ENCODE data around the gene C4orf50.

Gene C4orf50

GRCh38 chr4:5945936-5946335 is 72.3 kb downstream of the C4orf50 start:
- CTCF ChIA-PET, result no interaction called here
- no peak for DNase-seq (ENCODE audit: extremely low spot score)
- POLR2A ChIA-PET, result no interaction called here
- no peak for TF ChIP-seq TARDBP (IDR thresholded peaks at IDR 0.05)
- no peak for TF ChIP-seq FOXM1 (IDR thresholded peaks at IDR 0.05; ENCODE audit: borderline replicate concordance)
- no peak for TF ChIP-seq SUZ12 (IDR thresholded peaks at IDR 0.05)
- no peak for TF ChIP-seq ZNF384 (IDR thresholded peaks at IDR 0.05)
- no peak for TF ChIP-seq NFRKB (IDR thresholded peaks at IDR 0.05)
- TF ChIP-seq FOXK2 (IDR thresholded peaks at IDR 0.05), result no peak
- no peak for TF ChIP-seq ARNT (IDR thresholded peaks at IDR 0.05)
- no peak for TF ChIP-seq BHLHE40 (IDR thresholded peaks at IDR 0.05; ENCODE audit: borderline replicate concordance)
- no peak for TF ChIP-seq SP1 (IDR thresholded peaks at IDR 0.05)
- no peak for TF ChIP-seq L3MBTL2 (conservative IDR thresholded peaks at IDR 0.05)
- no peak for TF ChIP-seq PKNOX1 (IDR thresholded peaks at IDR 0.05)
- TF ChIP-seq HDGF (IDR thresholded peaks at IDR 0.05; ENCODE audit: borderline replicate concordance), result no peak
- no peak for TF ChIP-seq CTBP1 (IDR thresholded peaks at IDR 0.05; ENCODE audit: borderline replicate concordance)
- TF ChIP-seq LEF1 (IDR thresholded peaks at IDR 0.05; ENCODE audit: borderline replicate concordance), result no peak
- no peak for TF ChIP-seq FOXA1 (IDR thresholded peaks at IDR 0.05)

- POLR2A ChIA-PET, result no interaction called here
- DNase-seq (ENCODE audit: extremely low spot score), result no peak
- TF ChIP-seq BHLHE40 (IDR thresholded peaks at IDR 0.05; ENCODE audit: borderline replicate concordance), result no peak
- no peak for TF ChIP-seq SUZ12 (IDR thresholded peaks at IDR 0.05)
- no peak for TF ChIP-seq ZNF384 (IDR thresholded peaks at IDR 0.05)
- no peak for TF ChIP-seq L3MBTL2 (conservative IDR thresholded peaks at IDR 0.05)
- no peak for TF ChIP-seq LEF1 (IDR thresholded peaks at IDR 0.05; ENCODE audit: borderline replicate concordance)
- no peak for TF ChIP-seq ELF4 (IDR thresholded peaks at IDR 0.05)
- TF ChIP-seq FOXM1 (IDR thresholded peaks at IDR 0.05; ENCODE audit: borderline replicate concordance), result no peak
- no peak for TF ChIP-seq PKNOX1 (IDR thresholded peaks at IDR 0.05)
- CTCF ChIA-PET, result interaction anchor here (1.3 kb wide), 1 partner anchor 74 kb away, joined by 4 read pairs; no protein-coding TSS in a partner anchor
These were observed 73.1 kb downstream of the C4orf50 start for GRCh38 chr4:5945171-5945570.

- TF ChIP-seq SP1 (IDR thresholded peaks at IDR 0.05) (no peak), L3MBTL2 (conservative IDR thresholded peaks at IDR 0.05) (no peak)
- CTCF ChIA-PET, result no interaction called here
These were observed 74.7 kb downstream of the C4orf50 start for GRCh38 chr4:5943561-5943960.

GRCh38 chr4:5942947-5943346 is 75.3 kb downstream of the C4orf50 start:
- CTCF ChIA-PET, result no interaction called here
- TF ChIP-seq SUZ12 (IDR thresholded peaks at IDR 0.05) (no peak), FOXK2 (IDR thresholded peaks at IDR 0.05) (no peak), HDGF (IDR thresholded peaks at IDR 0.05; ENCODE audit: borderline replicate concordance) (no peak), FOXM1 (IDR thresholded peaks at IDR 0.05; ENCODE audit: borderline replicate concordance) (no peak), PKNOX1 (IDR thresholded peaks at IDR 0.05) (no peak), SP1 (IDR thresholded peaks at IDR 0.05) (no peak), ELF4 (IDR thresholded peaks at IDR 0.05) (no peak), BHLHE40 (IDR thresholded peaks at IDR 0.05; ENCODE audit: borderline replicate concordance) (no peak), L3MBTL2 (conservative IDR thresholded peaks at IDR 0.05) (no peak), ARNT (IDR thresholded peaks at IDR 0.05) (no peak), ZNF384 (IDR thresholded peaks at IDR 0.05) (no peak), NFRKB (IDR thresholded peaks at IDR 0.05) (no peak), FOXA1 (IDR thresholded peaks at IDR 0.05) (no peak), CTBP1 (IDR thresholded peaks at IDR 0.05; ENCODE audit: borderline replicate concordance) (no peak), LEF1 (IDR thresholded peaks at IDR 0.05; ENCODE audit: borderline replicate concordance) (no peak), TARDBP (IDR thresholded peaks at IDR 0.05) (no peak)
- POLR2A ChIA-PET, result no interaction called here
- no peak for DNase-seq (ENCODE audit: extremely low spot score)

More at GRCh38 chr4:5943561-5943960, 74.7 kb downstream of the C4orf50 start:
- POLR2A ChIA-PET, result no interaction called here
- DNase-seq (ENCODE audit: extremely low spot score), result no peak

- no peak for DNase-seq (ENCODE audit: extremely low spot score)
- TF ChIP-seq SP1 (IDR thresholded peaks at IDR 0.05), result no peak
- no peak for TF ChIP-seq FOXM1 (IDR thresholded peaks at IDR 0.05; ENCODE audit: borderline replicate concordance)
- no peak for TF ChIP-seq HDGF (IDR thresholded peaks at IDR 0.05; ENCODE audit: borderline replicate concordance)
- no peak for TF ChIP-seq PKNOX1 (IDR thresholded peaks at IDR 0.05)
- TF ChIP-seq FOXA1 (IDR thresholded peaks at IDR 0.05), result no peak
- no peak for TF ChIP-seq CTBP1 (IDR thresholded peaks at IDR 0.05; ENCODE audit: borderline replicate concordance)
- no peak for TF ChIP-seq NFRKB (IDR thresholded peaks at IDR 0.05)
- TF ChIP-seq SUZ12 (IDR thresholded peaks at IDR 0.05), result no peak
- TF ChIP-seq ARNT (IDR thresholded peaks at IDR 0.05), result no peak
- no peak for TF ChIP-seq ZNF384 (IDR thresholded peaks at IDR 0.05)
- TF ChIP-seq BHLHE40 (IDR thresholded peaks at IDR 0.05; ENCODE audit: borderline replicate concordance), result no peak
- no peak for TF ChIP-seq L3MBTL2 (conservative IDR thresholded peaks at IDR 0.05)
- TF ChIP-seq LEF1 (IDR thresholded peaks at IDR 0.05; ENCODE audit: borderline replicate concordance), result no peak
- no peak for TF ChIP-seq TARDBP (IDR thresholded peaks at IDR 0.05)
- no peak for TF ChIP-seq ELF4 (IDR thresholded peaks at IDR 0.05)
- ChIA-PET CTCF (no interaction called here), POLR2A (no interaction called here)
These were observed 76.6 kb downstream of the C4orf50 start for GRCh38 chr4:5941601-5942000.
